HL-60 (cell line): ENCODE results near the gene CXorf66.

ENCODE experiments used
- DNase-seq, 2 experiments: peaks; one replicate each; pipeline ENCODE4 v3.0.0-alpha.2; 2010 to 2020; ENCODE audit warnings: low read depth in 1 of 2, low spot score in 1 of 2
- H3K27ac ChIP-seq: fragments of 250-450 bp; sonication (Bioruptor Pico); replicated peaks from 2 replicates; pipeline ENCODE4 v1.5.1; 2020; ENCODE audit warnings: mild to moderate bottlenecking, moderate library complexity
- H3K27me3 ChIP-seq: fragments of 250-450 bp; sonication (Bioruptor Pico); 2 replicates; pipeline ENCODE4 v1.5.1; 2021; ENCODE audit warnings: mild to moderate bottlenecking, moderate library complexity; ENCODE audit not compliant: insufficient read depth, poor library complexity, severe bottlenecking
- H3K4me3 ChIP-seq: replicated peaks from 2 replicates; pipeline ENCODE4 v1.5.1; 2011; ENCODE audit warnings: mild to moderate bottlenecking, control low read depth, low read length; ENCODE audit not compliant: insufficient read depth
- GABPA ChIP-seq: IDR thresholded peaks from 2 replicates; pipeline ENCODE4 v1.6.1; 2012; ENCODE audit warnings: low read depth
- POLR2AphosphoS5 ChIP-seq: IDR thresholded peaks from 2 replicates; pipeline ENCODE4 v1.6.1; 2012; ENCODE audit warnings: low read depth
- SPI1 ChIP-seq: IDR thresholded peaks from 2 replicates; pipeline ENCODE4 v1.6.1; 2012; ENCODE audit warnings: low read depth, mild to moderate bottlenecking, borderline replicate concordance
- TF ChIP-seq, protein P1 (sequence below): IDR thresholded peaks from 2 replicates; pipeline ENCODE4 v1.6.1; 2012; ENCODE audit warnings: low read depth; ENCODE audit not compliant: insufficient replicate concordance
- TF ChIP-seq, protein P2 (sequence below): IDR thresholded peaks from one replicate; pipeline ENCODE4 v1.5.1; 2011; ENCODE audit warnings: low read length, control low read depth, inconsistent platforms; ENCODE audit not compliant: insufficient read depth

The CXorf66 gene

DNA sequence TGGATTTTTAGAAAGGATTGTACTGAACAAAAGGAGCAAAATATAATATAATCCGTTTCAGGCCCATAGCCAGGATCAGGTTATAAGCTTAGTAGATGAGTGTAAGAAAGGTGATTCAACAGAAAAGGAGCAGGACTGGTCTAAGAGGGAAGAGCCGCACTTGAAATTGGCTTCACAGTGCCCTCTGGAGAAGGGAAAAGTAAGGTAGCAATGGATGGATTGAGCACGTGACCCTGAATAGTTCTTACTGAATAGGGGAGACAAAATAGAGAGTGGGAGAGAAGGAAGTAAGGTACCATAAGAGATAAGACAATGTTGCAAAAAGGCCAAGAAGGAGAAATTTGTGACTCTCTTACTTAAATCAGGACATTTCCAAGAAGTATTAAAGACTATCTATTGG, 15.6 kb downstream of the CXorf66 start:
- DNase-seq, result no peak
- no peak overlapping the region for H3K27ac ChIP-seq
- no peaks in the 10 kb centered on the region for H3K27me3 ChIP-seq
- TF ChIP-seq, protein P1, sequence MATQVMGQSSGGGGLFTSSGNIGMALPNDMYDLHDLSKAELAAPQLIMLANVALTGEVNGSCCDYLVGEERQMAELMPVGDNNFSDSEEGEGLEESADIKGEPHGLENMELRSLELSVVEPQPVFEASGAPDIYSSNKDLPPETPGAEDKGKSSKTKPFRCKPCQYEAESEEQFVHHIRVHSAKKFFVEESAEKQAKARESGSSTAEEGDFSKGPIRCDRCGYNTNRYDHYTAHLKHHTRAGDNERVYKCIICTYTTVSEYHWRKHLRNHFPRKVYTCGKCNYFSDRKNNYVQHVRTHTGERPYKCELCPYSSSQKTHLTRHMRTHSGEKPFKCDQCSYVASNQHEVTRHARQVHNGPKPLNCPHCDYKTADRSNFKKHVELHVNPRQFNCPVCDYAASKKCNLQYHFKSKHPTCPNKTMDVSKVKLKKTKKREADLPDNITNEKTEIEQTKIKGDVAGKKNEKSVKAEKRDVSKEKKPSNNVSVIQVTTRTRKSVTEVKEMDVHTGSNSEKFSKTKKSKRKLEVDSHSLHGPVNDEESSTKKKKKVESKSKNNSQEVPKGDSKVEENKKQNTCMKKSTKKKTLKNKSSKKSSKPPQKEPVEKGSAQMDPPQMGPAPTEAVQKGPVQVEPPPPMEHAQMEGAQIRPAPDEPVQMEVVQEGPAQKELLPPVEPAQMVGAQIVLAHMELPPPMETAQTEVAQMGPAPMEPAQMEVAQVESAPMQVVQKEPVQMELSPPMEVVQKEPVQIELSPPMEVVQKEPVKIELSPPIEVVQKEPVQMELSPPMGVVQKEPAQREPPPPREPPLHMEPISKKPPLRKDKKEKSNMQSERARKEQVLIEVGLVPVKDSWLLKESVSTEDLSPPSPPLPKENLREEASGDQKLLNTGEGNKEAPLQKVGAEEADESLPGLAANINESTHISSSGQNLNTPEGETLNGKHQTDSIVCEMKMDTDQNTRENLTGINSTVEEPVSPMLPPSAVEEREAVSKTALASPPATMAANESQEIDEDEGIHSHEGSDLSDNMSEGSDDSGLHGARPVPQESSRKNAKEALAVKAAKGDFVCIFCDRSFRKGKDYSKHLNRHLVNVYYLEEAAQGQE, result no peak
- TF ChIP-seq POLR2AphosphoS5 (no peak), SPI1 (no peak), GABPA (no peak)
- TF ChIP-seq, protein P2, sequence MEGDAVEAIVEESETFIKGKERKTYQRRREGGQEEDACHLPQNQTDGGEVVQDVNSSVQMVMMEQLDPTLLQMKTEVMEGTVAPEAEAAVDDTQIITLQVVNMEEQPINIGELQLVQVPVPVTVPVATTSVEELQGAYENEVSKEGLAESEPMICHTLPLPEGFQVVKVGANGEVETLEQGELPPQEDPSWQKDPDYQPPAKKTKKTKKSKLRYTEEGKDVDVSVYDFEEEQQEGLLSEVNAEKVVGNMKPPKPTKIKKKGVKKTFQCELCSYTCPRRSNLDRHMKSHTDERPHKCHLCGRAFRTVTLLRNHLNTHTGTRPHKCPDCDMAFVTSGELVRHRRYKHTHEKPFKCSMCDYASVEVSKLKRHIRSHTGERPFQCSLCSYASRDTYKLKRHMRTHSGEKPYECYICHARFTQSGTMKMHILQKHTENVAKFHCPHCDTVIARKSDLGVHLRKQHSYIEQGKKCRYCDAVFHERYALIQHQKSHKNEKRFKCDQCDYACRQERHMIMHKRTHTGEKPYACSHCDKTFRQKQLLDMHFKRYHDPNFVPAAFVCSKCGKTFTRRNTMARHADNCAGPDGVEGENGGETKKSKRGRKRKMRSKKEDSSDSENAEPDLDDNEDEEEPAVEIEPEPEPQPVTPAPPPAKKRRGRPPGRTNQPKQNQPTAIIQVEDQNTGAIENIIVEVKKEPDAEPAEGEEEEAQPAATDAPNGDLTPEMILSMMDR, result no peak
- no peak overlapping the region for H3K4me3 ChIP-seq

DNA sequence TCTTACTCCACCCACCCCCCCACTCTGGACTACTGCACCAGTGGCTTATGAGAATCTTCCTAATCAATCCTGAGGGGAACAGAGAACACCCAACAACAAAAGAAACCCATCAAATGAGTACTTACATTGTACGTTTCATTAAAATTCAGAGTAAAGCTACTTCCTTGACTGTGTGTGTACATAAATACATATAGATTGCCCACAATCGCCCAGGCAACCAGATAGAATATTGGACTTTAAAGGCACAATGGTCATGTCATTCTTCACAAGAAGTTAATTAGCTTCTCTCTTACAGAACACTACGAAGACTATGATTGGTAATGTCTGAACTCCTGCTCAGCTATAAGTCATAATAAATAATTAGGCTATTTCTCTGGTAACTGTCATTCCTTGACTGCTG, 20.2 kb downstream of the CXorf66 start:
- no peak for DNase-seq
- TF ChIP-seq, protein P1, result no peak
- TF ChIP-seq, protein P2, result no peak
- no peak for TF ChIP-seq GABPA
- TF ChIP-seq SPI1, result no peak
- TF ChIP-seq POLR2AphosphoS5, result no peak
- Histone ChIP-seq H3K4me3 (no peak overlapping the region), H3K27ac (no peak overlapping the region), H3K27me3 (no peaks in the 10 kb centered on the region)

DNA sequence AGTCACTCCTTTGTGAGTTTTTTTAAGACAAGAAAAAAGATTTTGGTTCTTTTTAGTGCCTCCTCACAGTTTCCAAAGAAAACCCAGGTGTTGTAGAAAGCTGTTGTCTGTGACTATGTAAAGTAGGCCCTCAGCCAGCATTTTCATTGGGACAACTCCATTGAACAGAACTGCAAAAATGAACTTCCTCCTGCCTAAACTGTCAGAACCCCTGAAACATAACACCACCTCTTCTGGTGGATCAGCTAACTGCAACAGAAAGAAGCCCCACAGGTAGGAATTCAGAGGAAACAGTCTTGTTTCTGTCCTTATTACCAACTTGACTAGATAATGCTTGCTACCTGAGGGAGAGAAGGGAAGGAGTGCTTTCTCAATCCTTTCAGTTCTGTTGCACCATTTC, 29.1 kb downstream of the CXorf66 start:
- TF ChIP-seq POLR2AphosphoS5, result no peak
- TF ChIP-seq, protein P1, result no peak
- peak in 1 of 2 experiments; percentile 5 for DNase-seq
- no peak overlapping the region for H3K27ac ChIP-seq
- H3K4me3 ChIP-seq, result no peak overlapping the region
- H3K27me3 ChIP-seq, result no peaks in the 10 kb centered on the region

DNA sequence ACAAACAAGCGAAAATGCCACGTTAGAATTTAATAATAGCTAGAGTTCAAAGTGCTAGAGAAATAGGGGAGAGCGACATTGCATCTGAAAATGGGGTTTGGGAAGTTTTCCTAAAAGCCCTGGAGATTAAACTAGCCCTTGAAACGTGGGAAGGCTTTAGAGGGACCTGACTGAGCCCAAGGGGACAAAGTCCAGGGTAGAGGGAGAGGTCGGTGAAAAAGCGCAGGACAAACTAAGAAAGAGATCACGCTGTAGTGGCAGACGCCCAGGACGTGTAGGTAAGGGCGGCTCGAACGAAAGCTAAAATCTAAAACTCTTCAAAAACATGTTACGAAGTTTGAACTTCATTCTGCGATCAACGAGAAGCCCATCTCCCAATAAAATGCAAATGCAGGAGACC, 31.4 kb downstream of the CXorf66 start:
- H3K4me3 ChIP-seq, result peak overlapping the region; percentile 39; the same call in 1 of the 2 replicates
- no peaks in the 10 kb centered on the region for H3K27me3 ChIP-seq
- H3K27ac ChIP-seq, result peak overlapping the region; percentile 94
- no peak for DNase-seq
- TF ChIP-seq SPI1 (no peak), POLR2AphosphoS5 (no peak), GABPA (no peak)
- TF ChIP-seq, protein P2, result no peak
- TF ChIP-seq, protein P1, result no peak
